Panc1 (cell line): Measurements from ENCODE around the gene ANKRD17.

Experiments
- CTCF ChIP-seq: fragments of 450-650 bp; IDR thresholded peaks from 2 replicates; pipeline ENCODE4 v1.5.1; 2017; ENCODE audit warnings: mild to moderate bottlenecking
- TCF7L2 ChIP-seq: IDR thresholded peaks from 2 replicates; pipeline ENCODE4 v1.6.1; 2011; ENCODE audit warnings: mild to moderate bottlenecking, low read depth, low read length, inconsistent platforms
- TF ChIP-seq, protein P1 (sequence below), 2 experiments: IDR thresholded peaks; 2 replicates each; pipeline ENCODE4 v1.6.1; 2011 to 2012; ENCODE audit warnings: low read depth in 2 of 2, control low read depth in 1 of 2, low read length in 1 of 2, mild to moderate bottlenecking in 1 of 2, moderate library complexity in 1 of 2; ENCODE audit not compliant: insufficient read depth in 1 of 2

DNA sequence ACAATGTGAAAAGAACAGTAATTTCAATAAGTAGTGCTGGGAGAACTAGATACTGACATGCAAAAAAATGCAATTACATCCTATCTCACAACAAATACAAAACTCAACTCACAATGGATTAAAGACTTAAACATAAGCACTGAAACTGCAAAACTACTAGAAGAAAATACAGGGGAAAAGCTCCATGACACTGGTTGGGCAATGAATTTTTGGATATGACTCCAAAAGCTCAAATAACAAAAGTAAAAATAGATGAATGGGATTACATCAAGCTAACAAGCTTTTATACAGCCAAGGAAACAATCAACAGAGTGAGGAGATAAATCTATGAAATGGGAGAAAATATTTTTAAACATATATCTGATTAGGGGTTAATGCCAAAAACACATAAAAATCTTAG is 53.1 kb downstream of the ANKRD17 start:
- TF ChIP-seq, protein P1, sequence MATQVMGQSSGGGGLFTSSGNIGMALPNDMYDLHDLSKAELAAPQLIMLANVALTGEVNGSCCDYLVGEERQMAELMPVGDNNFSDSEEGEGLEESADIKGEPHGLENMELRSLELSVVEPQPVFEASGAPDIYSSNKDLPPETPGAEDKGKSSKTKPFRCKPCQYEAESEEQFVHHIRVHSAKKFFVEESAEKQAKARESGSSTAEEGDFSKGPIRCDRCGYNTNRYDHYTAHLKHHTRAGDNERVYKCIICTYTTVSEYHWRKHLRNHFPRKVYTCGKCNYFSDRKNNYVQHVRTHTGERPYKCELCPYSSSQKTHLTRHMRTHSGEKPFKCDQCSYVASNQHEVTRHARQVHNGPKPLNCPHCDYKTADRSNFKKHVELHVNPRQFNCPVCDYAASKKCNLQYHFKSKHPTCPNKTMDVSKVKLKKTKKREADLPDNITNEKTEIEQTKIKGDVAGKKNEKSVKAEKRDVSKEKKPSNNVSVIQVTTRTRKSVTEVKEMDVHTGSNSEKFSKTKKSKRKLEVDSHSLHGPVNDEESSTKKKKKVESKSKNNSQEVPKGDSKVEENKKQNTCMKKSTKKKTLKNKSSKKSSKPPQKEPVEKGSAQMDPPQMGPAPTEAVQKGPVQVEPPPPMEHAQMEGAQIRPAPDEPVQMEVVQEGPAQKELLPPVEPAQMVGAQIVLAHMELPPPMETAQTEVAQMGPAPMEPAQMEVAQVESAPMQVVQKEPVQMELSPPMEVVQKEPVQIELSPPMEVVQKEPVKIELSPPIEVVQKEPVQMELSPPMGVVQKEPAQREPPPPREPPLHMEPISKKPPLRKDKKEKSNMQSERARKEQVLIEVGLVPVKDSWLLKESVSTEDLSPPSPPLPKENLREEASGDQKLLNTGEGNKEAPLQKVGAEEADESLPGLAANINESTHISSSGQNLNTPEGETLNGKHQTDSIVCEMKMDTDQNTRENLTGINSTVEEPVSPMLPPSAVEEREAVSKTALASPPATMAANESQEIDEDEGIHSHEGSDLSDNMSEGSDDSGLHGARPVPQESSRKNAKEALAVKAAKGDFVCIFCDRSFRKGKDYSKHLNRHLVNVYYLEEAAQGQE (IDR thresholded peaks at IDR 0.05; ENCODE audit: insufficient read depth in 1 of 2, low read depth in 2 of 2, low read length in 1 of 2), result no peak
- TF ChIP-seq CTCF (no peak), TCF7L2 (no peak)
